Stomach (tissue), 9 donors: Measurements from ENCODE around the gene WBP4. TPM values are rescaled to one million over a fixed set of nuclear protein-coding genes. Genes with fewer than 3 reads are reported as not detected.
"Not testable (repeated sequence)": the region's sequence is repeated elsewhere in the genome, so short reads cannot be mapped to it uniquely, and the experiment has no call there.

ENCODE experiments used
- DNase-seq, 2 donors: peaks; one replicate each; pipeline versions ENCODE4 v3.0.0 to v3.0.0-alpha.2; 2013 to 2019
- H3K27ac ChIP-seq, 5 donors: fragments of 200-600 bp in 4 of 5; sonication (generic) in 4 of 5; one replicate each; pipeline ENCODE4 v1.5.1; 2013 to 2019; ENCODE audit warnings: mild to moderate bottlenecking in 1 of 5, moderate library complexity in 1 of 5
- H3K27me3 ChIP-seq, 3 donors: fragments of 200-600 bp; sonication (generic); one replicate each; pipeline ENCODE4 v1.5.1; 2017 to 2019; ENCODE audit warnings: mixed run types in 1 of 3
- H3K36me3 ChIP-seq, 4 donors: fragments of 200-600 bp; sonication (generic); 1 replicate in 3 of 4; 2 replicates in 1 of 4; pipeline ENCODE4 v1.5.1; 2016 to 2019
- H3K4me1 ChIP-seq, 4 donors: fragments of 200-600 bp; sonication (generic); one replicate each; pipeline ENCODE4 v1.5.1; 2016 to 2019
- H3K4me3 ChIP-seq, 4 donors: fragments of 200-600 bp; sonication (generic) in 3 of 4; one replicate each; pipeline ENCODE4 v1.5.1; 2016 to 2019; ENCODE audit warnings: mild to moderate bottlenecking in 1 of 4
- H3K9me3 ChIP-seq, 4 donors: fragments of 200-600 bp; sonication (generic); one replicate each; pipeline ENCODE4 v1.5.1; 2016 to 2019
- EP300 ChIP-seq: sonication (generic); formaldehyde crosslinking; IDR thresholded peaks from one replicate; pipeline ENCODE4 v1.6.1; 2017; ENCODE audit warnings: antibody characterized with exemption
- POLR2A ChIP-seq, 4 donors: fragments of 450-650 bp; IDR thresholded peaks; one replicate each; pipeline ENCODE4 v1.6.1; 2016; ENCODE audit warnings: antibody characterized with exemption in 4 of 4, control low read depth in 2 of 4, mild to moderate bottlenecking in 1 of 4, moderate library complexity in 1 of 4
- POLR2AphosphoS5 ChIP-seq, 3 donors: sonication (generic); formaldehyde crosslinking; IDR thresholded peaks; one replicate each; pipeline ENCODE4 v1.6.1; 2016; ENCODE audit warnings: antibody characterized with exemption in 3 of 3
- WGBS, 5 donors: extraction: QIAGEN DNeasy Blood & Tissue Kit in 3 of 5; methylation state at CpG; one replicate each; pipeline versions ENCODE4 v1.1.5 to v1.1.7; 2013 to 2018; 5-methylcytosine and 5-hydroxymethylcytosine counted together
- intact Hi-C: fragments of 100-400 bp; cut with DNase I; formaldehyde crosslinking; loops from one replicate; pipeline ENCODE4 v1.15.1; 2023; ENCODE audit warnings: low total_unique reads
- polyA plus RNA-seq, 3 donors: library from polyadenylated mRNA; stranded (reverse); fragments of 200-250 nt; gene quantifications; one replicate each; pipeline ENCODE4 v1.2.3, GENCODE V29; 2013
- total RNA-seq, 5 donors: library from RNA; depleted of rRNA; stranded (reverse); fragments of >200 nt; gene quantifications; one replicate each; pipeline versions ENCODE4 v1.1.0 to v1.2.3, GENCODE V29; 2014 to 2016
- TF ChIP-seq, protein P1 (sequence below), 7 experiments: fragments of 450-650 bp in 4 of 7; fragments of 200-600 bp in 3 of 7; sonication (generic) in 3 of 7; IDR thresholded peaks; one replicate each; pipeline ENCODE4 v1.5.1; 2016 to 2019; ENCODE audit warnings: antibody characterized with exemption in 7 of 7, control low read depth in 2 of 7, mild to moderate bottlenecking in 1 of 7
- donor health status: healthy with polysubstance abuse.
- donor health status: Bipolar disorder and iron deficiency.
- donor health status: healthy.

The WBP4 gene
- total and polyA plus RNA-seq, 8 donors = 0.58 to 18.9 (median 9.3) TPM

DNA sequence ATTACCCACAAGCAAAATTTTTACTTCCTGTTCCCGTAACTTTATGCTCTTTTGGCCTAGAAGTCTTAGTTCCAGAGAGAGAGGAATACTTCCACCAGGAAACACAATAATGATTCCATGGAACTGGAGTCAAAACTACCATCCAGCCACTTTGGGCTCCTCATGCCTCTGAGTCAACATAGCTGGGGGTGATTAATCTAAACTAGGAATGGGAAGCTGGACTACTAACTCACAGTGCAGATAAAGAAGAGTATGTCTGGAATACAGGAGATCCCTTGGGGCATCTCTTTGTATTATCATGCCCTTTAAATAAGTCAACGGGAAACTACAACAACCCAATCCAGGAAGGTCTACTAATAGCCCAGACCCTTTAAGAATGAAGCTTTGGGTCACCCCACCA lies 33.3 kb upstream of the WBP4 start:
- Histone ChIP-seq H3K36me3 (peaks cover 0 to 14% (median 0%) of the 10 kb centered on the region in 4 donors), H3K27me3 (no peaks in the 10 kb centered on the region), H3K27ac (no peak overlapping the region), H3K9me3 (no peaks in the 10 kb centered on the region), H3K4me1 (peaks cover 8 to 78% (median 47%) of the 10 kb centered on the region in 4 donors), H3K4me3 (no peak overlapping the region)
- 68 to 93% (median 89%) methylated on average over 2 of the region's 2 CpGs for WGBS, 5 donors
- DNase-seq = no peak
- TF ChIP-seq EP300 (no peak), POLR2AphosphoS5 (IDR thresholded peaks at IDR 0.05) (no peak), POLR2A (IDR thresholded peaks at IDR 0.05) (no peak)
- TF ChIP-seq, protein P1, sequence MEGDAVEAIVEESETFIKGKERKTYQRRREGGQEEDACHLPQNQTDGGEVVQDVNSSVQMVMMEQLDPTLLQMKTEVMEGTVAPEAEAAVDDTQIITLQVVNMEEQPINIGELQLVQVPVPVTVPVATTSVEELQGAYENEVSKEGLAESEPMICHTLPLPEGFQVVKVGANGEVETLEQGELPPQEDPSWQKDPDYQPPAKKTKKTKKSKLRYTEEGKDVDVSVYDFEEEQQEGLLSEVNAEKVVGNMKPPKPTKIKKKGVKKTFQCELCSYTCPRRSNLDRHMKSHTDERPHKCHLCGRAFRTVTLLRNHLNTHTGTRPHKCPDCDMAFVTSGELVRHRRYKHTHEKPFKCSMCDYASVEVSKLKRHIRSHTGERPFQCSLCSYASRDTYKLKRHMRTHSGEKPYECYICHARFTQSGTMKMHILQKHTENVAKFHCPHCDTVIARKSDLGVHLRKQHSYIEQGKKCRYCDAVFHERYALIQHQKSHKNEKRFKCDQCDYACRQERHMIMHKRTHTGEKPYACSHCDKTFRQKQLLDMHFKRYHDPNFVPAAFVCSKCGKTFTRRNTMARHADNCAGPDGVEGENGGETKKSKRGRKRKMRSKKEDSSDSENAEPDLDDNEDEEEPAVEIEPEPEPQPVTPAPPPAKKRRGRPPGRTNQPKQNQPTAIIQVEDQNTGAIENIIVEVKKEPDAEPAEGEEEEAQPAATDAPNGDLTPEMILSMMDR (IDR thresholded peaks at IDR 0.05) = no peak
- intact Hi-C loops = no loop called here

DNA sequence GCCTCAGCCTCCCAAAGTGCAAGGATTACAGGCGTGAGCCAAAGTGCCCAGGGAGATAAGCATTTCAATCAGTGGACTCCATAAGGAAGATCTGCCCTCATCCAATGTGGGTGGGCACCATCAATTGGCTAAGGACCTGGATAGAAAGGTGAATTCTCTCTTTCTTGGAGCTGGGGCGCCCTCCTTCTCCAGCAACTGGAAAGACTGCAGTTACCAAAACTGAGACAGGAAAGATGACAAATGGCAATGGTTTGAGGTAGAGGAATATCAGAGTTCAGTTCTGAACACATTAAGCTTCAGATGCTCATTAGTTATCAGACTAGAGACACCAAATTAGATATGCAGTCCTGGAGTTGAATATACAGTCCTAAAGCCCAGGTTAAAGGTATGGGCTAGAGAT lies 31.7 kb upstream of the WBP4 start:
- H3K36me3 ChIP-seq = peaks cover 0 to 14% (median 0%) of the 10 kb centered on the region in 4 donors
- no peaks in the 10 kb centered on the region for H3K9me3 ChIP-seq
- DNase-seq = no peak
- H3K27me3 ChIP-seq = no peaks in the 10 kb centered on the region
- intact Hi-C loops = no loop called here
- no peak overlapping the region for H3K4me3 ChIP-seq
- no peak overlapping the region for H3K27ac ChIP-seq
- TF ChIP-seq EP300 (no peak), POLR2A (IDR thresholded peaks at IDR 0.05) (no peak)
- 72 to 100% (median 91%) methylated on average over 2 of the region's 2 CpGs for WGBS, 5 donors
- peaks cover 8 to 78% (median 46%) of the 10 kb centered on the region in 4 donors for H3K4me1 ChIP-seq

DNA sequence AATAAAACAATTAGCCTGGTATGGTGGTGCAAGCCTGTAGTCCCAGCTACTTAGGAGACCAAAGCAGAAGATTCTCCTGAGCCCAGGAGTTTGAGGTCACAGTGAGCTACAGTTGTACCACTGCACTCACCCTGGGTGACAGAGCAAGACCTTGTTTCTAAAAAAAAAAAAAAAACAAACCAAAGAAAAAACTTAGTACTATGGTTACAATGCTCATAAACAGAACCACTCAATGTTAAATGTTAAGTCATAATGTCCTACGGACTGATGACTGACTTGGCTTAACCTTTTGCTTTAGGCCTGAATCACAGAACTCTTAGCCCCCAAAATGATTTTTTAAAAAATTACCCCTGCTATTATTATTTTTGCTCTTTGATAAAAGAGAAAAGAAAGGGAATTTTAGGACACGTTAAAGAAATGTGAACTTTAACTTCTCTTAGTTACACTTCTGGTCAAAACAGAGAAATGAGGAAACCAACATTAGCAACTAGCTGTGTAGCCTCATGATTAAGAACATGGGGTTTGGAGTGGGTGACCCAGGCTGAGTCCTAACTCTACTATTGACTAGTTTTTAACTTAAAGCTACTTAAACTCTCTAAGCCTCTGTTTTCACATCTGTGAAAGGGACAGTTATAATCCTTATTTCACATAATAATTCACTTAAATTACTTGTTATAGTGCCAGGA lies 28.5 kb upstream of the WBP4 start:
- Histone ChIP-seq H3K27ac (no peak overlapping the region), H3K4me1 (peaks cover 6 to 57% (median 28%) of the 10 kb centered on the region in 4 donors), H3K4me3 (no peak overlapping the region), H3K36me3 (peaks cover 0 to 5% (median 0%) of the 10 kb centered on the region in 4 donors), H3K27me3 (no peaks in the 10 kb centered on the region), H3K9me3 (no peaks in the 10 kb centered on the region)
- no peak for DNase-seq
- WGBS, 5 donors = 34 to 63% (median 45%) methylated on average over 2 of the region's 2 CpGs
- no peak for TF ChIP-seq EP300
- no peak for TF ChIP-seq POLR2A (IDR thresholded peaks at IDR 0.05)
- TF ChIP-seq POLR2AphosphoS5 (IDR thresholded peaks at IDR 0.05) = no peak
- TF ChIP-seq, protein P1 (IDR thresholded peaks at IDR 0.05) = no peak
- intact Hi-C loops = no loop called here

DNA sequence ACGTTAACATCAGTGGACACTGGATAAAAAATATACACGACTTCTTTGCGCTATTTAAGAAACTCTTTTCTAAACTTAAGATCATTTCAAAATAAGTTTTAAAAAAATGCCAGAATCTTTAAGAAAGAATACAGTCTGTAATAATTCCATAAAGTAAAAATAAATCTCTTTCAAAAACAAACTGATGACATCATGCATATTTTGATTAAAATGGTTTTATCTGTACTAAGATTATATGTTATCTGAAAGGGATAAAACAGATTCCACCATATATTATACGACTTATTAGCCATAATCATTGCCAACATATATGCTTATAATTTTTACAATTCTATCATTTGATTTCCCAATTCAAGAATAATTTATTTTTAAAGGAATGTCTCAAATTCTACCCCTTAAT lies 26.9 kb upstream of the WBP4 start:
- H3K27ac ChIP-seq = no peak overlapping the region
- WGBS, 5 donors = 81 to 85% (median 83%) methylated on average over 4 of the region's 4 CpGs
- no peaks in the 10 kb centered on the region for H3K27me3 ChIP-seq
- no peak for DNase-seq
- no peaks in the 10 kb centered on the region for H3K9me3 ChIP-seq
- H3K4me1 ChIP-seq = peaks cover 6 to 44% (median 20%) of the 10 kb centered on the region in 4 donors
- peaks cover 0 to 4% (median 0%) of the 10 kb centered on the region in 4 donors for H3K36me3 ChIP-seq
- TF ChIP-seq, protein P1 (IDR thresholded peaks at IDR 0.05) = no peak
- TF ChIP-seq EP300 (no peak), POLR2AphosphoS5 (IDR thresholded peaks at IDR 0.05) (no peak), POLR2A (IDR thresholded peaks at IDR 0.05) (no peak)
- H3K4me3 ChIP-seq = no peak overlapping the region
- intact Hi-C loops = no loop called here

DNA sequence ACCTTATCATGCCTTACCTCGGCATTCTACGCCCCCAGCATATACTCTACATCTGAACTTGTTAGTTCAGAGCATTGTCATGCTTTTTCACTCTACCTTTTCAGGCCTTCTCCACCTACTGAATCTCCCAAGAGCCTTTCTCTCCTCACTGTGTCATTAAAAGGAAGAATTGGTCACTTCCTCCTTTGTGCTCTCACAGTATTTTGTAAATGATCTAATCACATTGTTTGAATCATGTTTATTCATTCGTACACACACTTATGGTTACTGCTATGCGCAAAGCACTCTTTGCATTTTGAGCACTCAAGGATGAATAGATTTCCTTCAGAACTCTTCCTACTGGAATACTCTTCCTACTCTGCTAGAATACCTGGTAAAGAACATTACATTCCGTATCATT lies 26.4 kb upstream of the WBP4 start:
- intact Hi-C loops = no loop called here
- H3K27me3 ChIP-seq = no peaks in the 10 kb centered on the region
- 68 to 74% (median 74%) methylated on average over 5 of the region's 5 CpGs for WGBS, 5 donors
- peaks cover 6 to 44% (median 20%) of the 10 kb centered on the region in 4 donors for H3K4me1 ChIP-seq
- H3K9me3 ChIP-seq = no peaks in the 10 kb centered on the region
- H3K4me3 ChIP-seq = no peak overlapping the region
- H3K36me3 ChIP-seq = no peaks in the 10 kb centered on the region
- DNase-seq = no peak
- no peak overlapping the region for H3K27ac ChIP-seq
- TF ChIP-seq POLR2A (IDR thresholded peaks at IDR 0.05) (no peak), EP300 (no peak), POLR2AphosphoS5 (IDR thresholded peaks at IDR 0.05) (no peak)
- TF ChIP-seq, protein P1 (IDR thresholded peaks at IDR 0.05) = no peak

DNA sequence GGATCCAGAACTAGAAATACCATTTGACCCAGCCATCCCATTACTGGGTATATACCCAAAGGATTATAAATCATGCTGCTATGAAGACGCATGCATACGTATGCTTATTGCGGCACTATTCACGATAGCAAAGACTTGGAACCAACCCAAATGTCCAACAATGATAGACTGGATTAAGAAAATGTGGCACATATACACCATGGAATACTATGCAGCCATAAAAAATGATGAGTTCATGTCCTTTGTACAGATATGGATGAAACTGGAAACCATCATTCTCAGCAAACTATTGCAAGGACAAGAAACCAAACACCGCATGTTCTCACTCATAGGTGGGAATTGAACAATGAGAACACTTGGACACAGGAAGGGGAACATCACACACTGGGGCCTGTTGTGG lies 24.8 kb upstream of the WBP4 start:
- H3K27me3 ChIP-seq, H3K4me3 ChIP-seq, H3K9me3 ChIP-seq, DNase-seq, H3K36me3 ChIP-seq, H3K27ac ChIP-seq, intact Hi-C loops: not testable (repeated sequence)
- peaks cover 6 to 57% (median 20%) of the 10 kb centered on the region in 4 donors for H3K4me1 ChIP-seq
- WGBS, 5 donors = 90 to 97% (median 95%) methylated on average over 5 of the region's 5 CpGs
